Measurements from ENCODE around the gene GRB14.

GRB14 gene

DNA sequence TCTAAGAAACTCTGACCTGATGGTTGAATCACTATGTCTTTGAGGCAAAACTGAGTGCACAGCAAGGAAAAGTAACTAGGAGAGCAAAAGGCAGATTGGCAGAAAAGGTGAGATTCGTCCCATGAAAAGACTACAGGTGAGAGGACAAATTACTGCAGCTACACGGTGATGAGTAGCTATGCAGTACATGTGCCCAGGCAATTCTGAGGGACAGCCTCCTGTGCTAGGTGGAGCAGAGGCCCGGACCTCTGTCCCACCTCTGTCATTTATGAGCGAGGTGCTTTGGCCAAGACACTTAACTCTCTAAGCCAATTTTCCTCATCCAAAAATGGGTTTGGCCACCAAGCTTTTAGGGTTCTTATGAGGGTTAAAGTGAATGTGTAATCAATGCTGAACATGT lies 59.9 kb downstream of the GRB14 start:
- no peaks in the 10 kb centered on the region for H3K4me1 ChIP-seq (ENCODE audit: insufficient read depth, low read length)
- H3K36me3 ChIP-seq (ENCODE audit: insufficient read depth, low read length): no peaks in the 10 kb centered on the region
- TF ChIP-seq, protein P1, sequence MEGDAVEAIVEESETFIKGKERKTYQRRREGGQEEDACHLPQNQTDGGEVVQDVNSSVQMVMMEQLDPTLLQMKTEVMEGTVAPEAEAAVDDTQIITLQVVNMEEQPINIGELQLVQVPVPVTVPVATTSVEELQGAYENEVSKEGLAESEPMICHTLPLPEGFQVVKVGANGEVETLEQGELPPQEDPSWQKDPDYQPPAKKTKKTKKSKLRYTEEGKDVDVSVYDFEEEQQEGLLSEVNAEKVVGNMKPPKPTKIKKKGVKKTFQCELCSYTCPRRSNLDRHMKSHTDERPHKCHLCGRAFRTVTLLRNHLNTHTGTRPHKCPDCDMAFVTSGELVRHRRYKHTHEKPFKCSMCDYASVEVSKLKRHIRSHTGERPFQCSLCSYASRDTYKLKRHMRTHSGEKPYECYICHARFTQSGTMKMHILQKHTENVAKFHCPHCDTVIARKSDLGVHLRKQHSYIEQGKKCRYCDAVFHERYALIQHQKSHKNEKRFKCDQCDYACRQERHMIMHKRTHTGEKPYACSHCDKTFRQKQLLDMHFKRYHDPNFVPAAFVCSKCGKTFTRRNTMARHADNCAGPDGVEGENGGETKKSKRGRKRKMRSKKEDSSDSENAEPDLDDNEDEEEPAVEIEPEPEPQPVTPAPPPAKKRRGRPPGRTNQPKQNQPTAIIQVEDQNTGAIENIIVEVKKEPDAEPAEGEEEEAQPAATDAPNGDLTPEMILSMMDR (IDR thresholded peaks at IDR 0.05; ENCODE audit: borderline replicate concordance, extremely low read depth, low read length, poor library complexity, severe bottlenecking): no peak
- TF ChIP-seq EZH2 (IDR thresholded peaks at IDR 0.05; ENCODE audit: borderline replicate concordance, low read depth, low read length, severe bottlenecking): no peak
- no peaks in the 10 kb centered on the region for H3K79me2 ChIP-seq (ENCODE audit: insufficient read depth, low read length)
- H3K9me3 ChIP-seq (ENCODE audit: insufficient read depth, low read length, severe bottlenecking): no peaks in the 10 kb centered on the region
- H3K27me3 ChIP-seq (ENCODE audit: insufficient read depth, low read length, poor library complexity): no peaks in the 10 kb centered on the region
- no peaks in the 10 kb centered on the region for H4K20me1 ChIP-seq (ENCODE audit: insufficient read depth, low read length)
- no peak overlapping the region for H3K9ac ChIP-seq (ENCODE audit: low read depth, low read length)
- H3K27ac ChIP-seq (ENCODE audit: low read length): no peak overlapping the region
- H3K4me2 ChIP-seq (ENCODE audit: insufficient read depth, low read length): no peak overlapping the region
- H2AFZ ChIP-seq (ENCODE audit: low read depth, low read length): no peak overlapping the region
- DNase-seq: no peak
- H3K4me3 ChIP-seq (ENCODE audit: low read depth in 1 of 2, low read length in 2 of 2): no peak overlapping the region
- no peak for ATAC-seq (ENCODE audit: insufficient read depth, low read depth)

DNA sequence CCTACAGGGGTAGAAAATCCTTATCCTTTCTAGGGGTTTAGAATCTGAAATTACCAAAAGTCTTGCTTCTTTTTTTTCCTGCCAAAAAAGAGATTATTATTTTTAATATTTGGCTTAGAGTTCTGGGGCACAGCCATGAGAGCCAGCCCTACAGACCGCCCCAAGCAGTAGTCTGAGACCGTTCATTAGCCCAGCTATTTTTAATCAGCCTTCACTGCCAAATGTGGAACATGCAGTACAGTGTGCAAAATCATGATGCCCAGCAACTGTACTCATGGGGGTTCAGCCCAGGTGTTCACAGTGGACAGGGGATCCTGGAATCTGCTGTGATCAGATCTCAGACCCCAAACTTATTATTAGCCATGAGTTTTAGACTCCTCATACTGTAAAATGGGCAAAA lies 60.4 kb downstream of the GRB14 start:
- H3K79me2 ChIP-seq (ENCODE audit: insufficient read depth, low read length): no peaks in the 10 kb centered on the region
- no peaks in the 10 kb centered on the region for H4K20me1 ChIP-seq (ENCODE audit: insufficient read depth, low read length)
- no peak for DNase-seq
- H3K9me3 ChIP-seq (ENCODE audit: insufficient read depth, low read length, severe bottlenecking): no peaks in the 10 kb centered on the region
- no peak overlapping the region for H3K27ac ChIP-seq (ENCODE audit: low read length)
- no peaks in the 10 kb centered on the region for H3K4me1 ChIP-seq (ENCODE audit: insufficient read depth, low read length)
- no peak overlapping the region for H2AFZ ChIP-seq (ENCODE audit: low read depth, low read length)
- H3K36me3 ChIP-seq (ENCODE audit: insufficient read depth, low read length): no peaks in the 10 kb centered on the region
- TF ChIP-seq, protein P1 (IDR thresholded peaks at IDR 0.05; ENCODE audit: borderline replicate concordance, extremely low read depth, low read length, poor library complexity, severe bottlenecking): no peak
- no peak overlapping the region for H3K9ac ChIP-seq (ENCODE audit: low read depth, low read length)
- ATAC-seq (ENCODE audit: insufficient read depth, low read depth): no peak
- no peaks in the 10 kb centered on the region for H3K27me3 ChIP-seq (ENCODE audit: insufficient read depth, low read length, poor library complexity)
- no peak overlapping the region for H3K4me3 ChIP-seq (ENCODE audit: low read depth in 1 of 2, low read length in 2 of 2)
- no peak overlapping the region for H3K4me2 ChIP-seq (ENCODE audit: insufficient read depth, low read length)

DNA sequence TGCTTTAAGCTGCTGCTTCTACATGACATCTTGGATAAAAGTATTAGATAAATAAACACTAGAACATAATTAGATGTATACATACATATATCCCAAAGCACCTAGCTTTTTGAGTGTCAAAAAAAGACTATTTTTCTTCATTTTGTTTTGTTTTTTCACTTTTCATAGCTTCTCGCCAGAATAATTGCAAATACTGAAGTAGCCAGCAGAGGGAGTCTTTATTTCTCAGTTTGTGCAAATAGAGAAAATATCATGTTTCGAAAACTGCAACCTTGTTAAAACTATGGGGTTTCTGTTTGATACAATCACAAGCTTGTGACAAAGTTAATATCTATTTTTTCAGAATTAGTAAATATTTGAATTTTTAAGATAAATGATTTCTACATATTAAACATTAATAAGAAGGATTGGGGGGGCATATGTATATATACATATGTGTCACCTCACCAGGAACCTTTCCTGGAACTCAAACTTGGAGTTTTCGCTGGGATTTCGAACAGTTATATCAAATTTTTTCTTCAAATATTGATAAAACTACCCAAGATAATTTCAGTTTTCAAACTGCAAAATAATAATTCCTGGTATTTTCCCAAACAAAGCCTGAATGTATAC lies 61.0 kb downstream of the GRB14 start:
- H2AFZ ChIP-seq (ENCODE audit: low read depth, low read length): no peak overlapping the region
- DNase-seq (no peak), ATAC-seq (ENCODE audit: insufficient read depth, low read depth) (no peak)
- no peaks in the 10 kb centered on the region for H4K20me1 ChIP-seq (ENCODE audit: insufficient read depth, low read length)
- H3K4me1 ChIP-seq (ENCODE audit: insufficient read depth, low read length): no peaks in the 10 kb centered on the region
- no peak overlapping the region for H3K4me3 ChIP-seq (ENCODE audit: low read depth in 1 of 2, low read length in 2 of 2)
- H3K9me3 ChIP-seq (ENCODE audit: insufficient read depth, low read length, severe bottlenecking): no peaks in the 10 kb centered on the region
- no peak overlapping the region for H3K9ac ChIP-seq (ENCODE audit: low read depth, low read length)
- TF ChIP-seq EZH2 (IDR thresholded peaks at IDR 0.05; ENCODE audit: borderline replicate concordance, low read depth, low read length, severe bottlenecking): no peak
- TF ChIP-seq, protein P1 (IDR thresholded peaks at IDR 0.05; ENCODE audit: borderline replicate concordance, extremely low read depth, low read length, poor library complexity, severe bottlenecking): peak; percentile 78
- H3K27ac ChIP-seq (ENCODE audit: low read length): no peak overlapping the region
- no peaks in the 10 kb centered on the region for H3K36me3 ChIP-seq (ENCODE audit: insufficient read depth, low read length)
- H3K27me3 ChIP-seq (ENCODE audit: insufficient read depth, low read length, poor library complexity): no peaks in the 10 kb centered on the region
- no peaks in the 10 kb centered on the region for H3K79me2 ChIP-seq (ENCODE audit: insufficient read depth, low read length)
- H3K4me2 ChIP-seq (ENCODE audit: insufficient read depth, low read length): no peak overlapping the region

DNA sequence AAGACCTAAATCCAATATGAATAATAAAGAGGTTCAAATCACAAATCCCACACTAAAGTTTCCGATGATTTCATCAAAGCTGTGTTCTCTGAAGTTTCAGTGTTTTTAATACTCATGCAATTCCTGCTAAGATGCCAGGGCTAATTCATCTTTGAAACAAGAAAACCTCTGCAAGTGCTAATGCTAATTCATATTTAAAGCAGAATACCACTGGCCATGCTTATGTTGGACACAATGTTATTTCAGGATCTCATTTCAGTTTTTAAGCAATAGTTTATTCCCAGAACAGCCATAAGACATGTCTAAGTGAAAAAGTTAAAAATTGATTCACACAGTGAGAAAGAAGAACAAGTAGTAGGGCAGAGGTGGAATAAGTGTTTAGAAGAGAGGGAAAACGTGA lies 62.8 kb downstream of the GRB14 start:
- Histone ChIP-seq H3K9ac (ENCODE audit: low read depth, low read length) (no peak overlapping the region), H4K20me1 (ENCODE audit: insufficient read depth, low read length) (no peaks in the 10 kb centered on the region), H3K9me3 (ENCODE audit: insufficient read depth, low read length, severe bottlenecking) (no peaks in the 10 kb centered on the region), H3K27ac (ENCODE audit: low read length) (no peak overlapping the region), H3K79me2 (ENCODE audit: insufficient read depth, low read length) (no peaks in the 10 kb centered on the region), H3K4me2 (ENCODE audit: insufficient read depth, low read length) (no peak overlapping the region), H3K36me3 (ENCODE audit: insufficient read depth, low read length) (no peaks in the 10 kb centered on the region), H3K27me3 (ENCODE audit: insufficient read depth, low read length, poor library complexity) (no peaks in the 10 kb centered on the region), H3K4me1 (ENCODE audit: insufficient read depth, low read length) (no peaks in the 10 kb centered on the region), H2AFZ (ENCODE audit: low read depth, low read length) (no peak overlapping the region), H3K4me3 (ENCODE audit: low read depth in 1 of 2, low read length in 2 of 2) (no peak overlapping the region)
- ATAC-seq (ENCODE audit: insufficient read depth, low read depth): no peak
- TF ChIP-seq EZH2 (IDR thresholded peaks at IDR 0.05; ENCODE audit: borderline replicate concordance, low read depth, low read length, severe bottlenecking): no peak
- TF ChIP-seq, protein P1 (IDR thresholded peaks at IDR 0.05; ENCODE audit: borderline replicate concordance, extremely low read depth, low read length, poor library complexity, severe bottlenecking): no peak
- no peak for DNase-seq

Measured in DND-41 (cell line).